ENCODE results near the gene MYO16. TPM values are rescaled to one million over a fixed set of nuclear protein-coding genes. Genes with fewer than 3 reads are reported as not detected.
"Not testable (repeated sequence)": the region's sequence is repeated elsewhere in the genome, so short reads cannot be mapped to it uniquely, and the experiment has no call there.

MYO16 gene
- total RNA-seq, 1 donor from 2014 or later: 0.23 TPM

DNA sequence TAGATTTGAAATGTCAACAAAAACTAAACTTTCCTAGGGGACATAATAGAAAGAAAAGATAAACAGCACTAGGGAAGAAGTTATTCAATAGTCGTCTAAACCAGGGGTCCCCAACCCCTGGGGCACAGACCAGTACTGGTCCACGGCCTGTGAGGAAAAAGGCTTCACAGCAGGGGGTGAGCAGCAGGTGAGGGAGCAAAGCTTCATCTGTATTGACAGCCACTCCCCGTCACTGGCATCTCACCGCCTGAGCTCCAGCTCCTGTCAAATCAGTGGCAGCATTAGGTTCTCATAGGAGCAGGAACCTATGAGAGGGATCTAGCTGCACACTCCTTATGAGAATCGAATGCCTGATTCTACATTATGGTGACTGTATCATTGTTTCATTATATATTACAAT, 382.7 kb downstream of the MYO16 start:
- DNase-seq (ENCODE audit: extremely low read depth, low read depth, low spot score): no peak

- DNase-seq (ENCODE audit: extremely low read depth, low read depth, low spot score): no peak
These were observed 392.1 kb downstream of the MYO16 start for GRCh38 chr13:109021558-109021957.

DNA sequence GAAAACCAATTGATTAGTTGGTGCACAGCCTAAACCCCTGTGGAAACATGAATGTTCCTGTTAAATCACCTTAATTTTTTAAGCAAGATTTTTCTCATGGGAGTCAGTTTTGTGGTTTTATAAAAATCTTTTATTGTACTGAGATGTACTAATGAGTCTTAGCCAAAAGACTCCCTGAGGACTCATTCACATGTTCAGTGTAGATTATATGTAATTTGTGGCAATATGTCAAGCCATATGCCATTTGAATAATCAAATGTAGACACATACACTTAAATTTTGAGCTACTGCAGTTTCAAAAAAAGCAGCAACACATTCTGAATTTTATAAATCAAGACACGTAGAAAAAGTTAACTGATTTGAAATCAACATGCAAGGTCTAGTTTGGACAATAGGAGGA, 395.2 kb downstream of the MYO16 start:
- no peak for DNase-seq (ENCODE audit: extremely low read depth, low read depth, low spot score)

DNA sequence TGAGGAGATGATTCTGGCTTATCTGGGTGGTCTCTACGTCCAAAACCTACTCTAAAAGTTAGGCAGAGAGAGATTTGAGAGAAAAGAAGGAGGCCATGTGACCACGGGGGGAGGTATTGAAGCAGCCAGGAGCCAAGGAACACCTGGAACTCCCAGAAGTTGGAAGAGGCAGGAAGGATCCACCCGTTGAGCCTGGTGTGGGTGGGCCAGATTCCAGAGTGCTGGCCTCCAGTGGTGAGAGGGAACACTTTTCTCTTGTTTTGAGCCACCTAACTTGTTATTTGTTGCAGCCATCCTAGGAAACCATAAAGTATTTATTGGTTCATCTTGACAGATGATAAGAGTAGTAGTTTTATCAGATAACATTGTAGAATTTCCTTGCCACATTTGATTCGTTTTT, 396.9 kb downstream of the MYO16 start:
- DNase-seq (ENCODE audit: extremely low read depth, low read depth, low spot score): no peak

DNA sequence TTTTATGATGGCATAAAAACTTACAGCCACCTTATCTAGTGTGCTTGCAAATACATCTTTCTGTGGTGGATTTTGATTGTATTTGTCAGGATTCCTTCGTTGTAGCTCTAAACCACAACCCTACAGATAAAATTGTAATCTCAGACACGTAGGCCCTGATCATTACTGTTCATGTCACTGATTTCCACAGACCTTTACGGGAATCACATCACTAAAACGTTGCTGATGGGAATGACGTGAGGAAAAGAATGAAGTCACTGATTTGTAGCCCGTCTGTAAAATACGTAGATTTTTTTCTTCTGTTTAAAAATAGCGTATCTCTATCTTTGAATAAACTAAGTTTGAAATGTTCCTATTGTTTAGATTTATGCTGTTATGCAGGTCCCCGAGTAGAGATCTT, 399.2 kb downstream of the MYO16 start:
- no peak for DNase-seq (ENCODE audit: extremely low read depth, low read depth, low spot score)

DNA sequence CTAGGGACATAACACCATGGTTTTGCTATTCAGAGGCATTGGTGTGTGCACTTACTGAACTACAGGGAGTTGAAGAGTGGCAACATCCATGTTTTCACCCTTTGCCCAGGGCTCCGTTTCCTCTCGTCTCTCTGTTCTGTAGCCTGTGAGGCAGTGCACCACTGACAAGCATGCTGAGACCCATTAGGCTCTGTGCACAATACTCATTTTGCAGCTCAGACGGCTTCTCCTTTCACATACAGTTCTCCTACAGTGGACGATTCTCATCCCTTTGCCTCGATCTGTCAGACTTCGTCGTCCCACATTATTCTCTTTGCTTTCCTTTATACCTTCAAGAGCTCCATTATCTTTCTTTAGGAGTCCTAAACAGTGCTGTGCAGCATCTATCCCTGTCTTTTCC, 403.7 kb downstream of the MYO16 start:
- DNase-seq (ENCODE audit: extremely low read depth, low read depth, low spot score): no peak

DNA sequence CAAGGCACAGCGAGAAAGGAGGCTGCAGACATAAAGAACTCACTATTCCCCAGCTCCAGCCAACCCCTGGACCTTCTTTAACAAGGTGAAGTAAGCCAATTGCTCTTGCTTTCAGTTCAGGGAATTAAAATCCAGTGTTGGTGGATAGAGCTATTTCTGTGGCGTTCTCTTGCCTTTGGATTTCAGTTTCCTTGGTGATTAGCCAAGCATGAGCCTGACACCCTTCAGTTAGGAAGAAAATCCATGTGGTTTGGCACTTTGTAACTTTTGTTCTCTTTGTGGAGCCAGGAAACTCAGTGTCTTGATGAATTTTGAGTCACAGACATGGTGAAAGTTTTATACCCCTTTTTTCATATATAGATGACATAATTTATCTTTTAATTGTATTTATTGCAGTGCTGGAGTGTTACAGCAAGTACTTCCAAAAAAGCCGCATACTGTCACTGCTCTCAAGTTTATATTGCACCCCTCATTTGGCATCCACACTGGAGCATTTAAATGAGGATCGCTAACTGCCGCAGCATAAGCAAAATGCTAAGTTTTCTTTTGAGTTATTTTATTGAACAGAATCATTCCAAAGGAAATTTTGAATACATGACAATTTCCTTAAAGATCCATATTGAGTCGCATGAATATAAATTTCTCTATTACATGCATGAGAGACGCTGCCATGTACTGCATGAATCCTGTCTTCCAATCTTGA, 406.8 kb downstream of the MYO16 start:
- no peak for DNase-seq (ENCODE audit: extremely low read depth, low read depth, low spot score)

DNA sequence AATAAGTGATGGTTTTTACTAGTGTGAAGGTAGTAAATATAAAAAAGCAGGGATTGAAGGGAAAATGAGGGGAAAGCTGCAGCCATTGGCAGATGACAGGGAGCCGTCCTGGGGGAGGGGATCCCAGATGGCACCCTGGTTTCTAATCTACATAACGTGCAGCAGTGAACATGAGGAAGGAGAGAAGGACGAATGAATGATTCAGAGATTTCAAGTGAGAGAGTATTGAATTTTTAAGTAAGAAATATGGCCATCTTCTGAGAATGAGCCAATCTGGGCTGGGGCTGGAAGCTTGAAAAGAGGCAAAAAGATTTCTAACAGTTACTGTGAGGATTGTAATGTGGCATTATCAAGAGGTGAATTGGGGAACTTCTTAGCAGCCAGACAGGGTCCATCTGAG, 414.2 kb downstream of the MYO16 start:
- no peak for DNase-seq (ENCODE audit: extremely low read depth, low read depth, low spot score)

DNA sequence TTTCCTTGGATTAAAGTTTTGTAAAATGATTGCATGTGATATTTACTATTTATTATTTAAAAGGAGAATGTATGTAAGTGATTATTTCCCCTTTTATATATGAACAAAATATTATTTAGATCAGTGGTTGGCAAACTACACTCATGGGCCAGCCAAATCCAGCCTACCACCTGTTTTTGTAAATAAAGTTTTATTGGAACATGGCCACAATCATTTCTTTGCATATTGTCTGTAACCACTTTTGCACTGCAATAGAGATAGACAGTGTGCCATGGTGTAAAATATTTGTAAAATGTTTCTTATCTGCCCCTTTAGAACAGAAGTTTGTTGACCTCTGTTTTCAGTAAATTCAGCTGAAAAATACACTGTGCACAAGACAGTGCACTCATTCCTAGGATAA, 426.4 kb downstream of the MYO16 start:
- no peak for DNase-seq (ENCODE audit: extremely low read depth, low read depth, low spot score)

GRCh38 chr13:109058087-109058486, 428.7 kb downstream of the MYO16 start:
- no peak for DNase-seq (ENCODE audit: extremely low read depth, low read depth, low spot score)

GRCh38 chr13:109072505-109072904, 443.1 kb downstream of the MYO16 start:
- no peak for DNase-seq (ENCODE audit: extremely low read depth, low read depth, low spot score)

- no peak for DNase-seq (ENCODE audit: extremely low read depth, low read depth, low spot score)
These were observed 445.0 kb downstream of the MYO16 start for GRCh38 chr13:109074436-109074835.

- no peak for DNase-seq (ENCODE audit: extremely low read depth, low read depth, low spot score)
These were observed 445.4 kb downstream of the MYO16 start for GRCh38 chr13:109074853-109075252.

- DNase-seq (ENCODE audit: extremely low read depth, low read depth, low spot score): no peak
These were observed 458.7 kb downstream of the MYO16 start for GRCh38 chr13:109087916-109088623.

GRCh38 chr13:109088624-109088917, 459.2 kb downstream of the MYO16 start:
- no peak for DNase-seq (ENCODE audit: extremely low read depth, low read depth, low spot score)

DNA sequence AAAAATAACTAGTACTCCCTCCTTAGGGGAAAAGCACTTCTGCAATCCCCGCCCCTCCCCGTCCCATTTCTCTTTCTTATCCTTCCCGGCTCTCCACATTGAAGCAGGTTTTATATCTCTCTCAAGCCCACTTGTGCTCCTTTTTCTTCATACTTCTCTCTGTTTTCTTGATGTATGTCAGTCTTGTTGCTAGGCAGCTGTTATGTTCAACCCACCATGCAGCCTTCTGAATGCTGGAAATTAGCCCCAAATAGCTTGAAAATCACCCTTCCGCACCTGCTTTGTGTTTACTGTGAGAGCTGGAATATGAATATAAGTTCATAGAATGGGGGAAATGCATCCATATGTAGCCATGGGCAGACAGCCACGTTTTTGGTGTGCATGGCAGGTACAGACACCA, 461.4 kb downstream of the MYO16 start:
- no peak for DNase-seq (ENCODE audit: extremely low read depth, low read depth, low spot score)

DNA sequence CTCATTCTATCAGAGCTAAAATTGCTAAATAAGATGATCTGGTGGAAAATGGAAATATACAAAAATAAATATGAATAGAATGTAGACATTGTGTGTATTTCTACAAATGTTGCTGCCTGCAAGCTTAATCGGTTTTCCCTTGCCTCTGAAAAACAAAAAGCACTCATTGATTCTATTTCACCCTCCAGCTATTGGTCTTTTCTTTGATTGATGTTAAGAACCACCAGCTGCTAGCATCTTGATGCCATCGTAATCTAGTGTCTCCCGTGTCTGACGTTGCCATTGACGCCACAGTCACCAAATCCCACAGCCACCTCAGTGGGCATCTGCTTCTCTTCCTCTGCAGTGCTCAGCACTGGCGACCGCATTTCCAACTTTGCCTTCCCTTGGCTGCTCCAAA, 461.8 kb downstream of the MYO16 start:
- DNase-seq (ENCODE audit: extremely low read depth, low read depth, low spot score): no peak

- DNase-seq (ENCODE audit: extremely low read depth, low read depth, low spot score): not testable (repeated sequence)
These were observed 462.8 kb downstream of the MYO16 start for GRCh38 chr13:109092186-109092585.

- no peak for DNase-seq (ENCODE audit: extremely low read depth, low read depth, low spot score)
These were observed 464.6 kb downstream of the MYO16 start for GRCh38 chr13:109093998-109094397.

DNA sequence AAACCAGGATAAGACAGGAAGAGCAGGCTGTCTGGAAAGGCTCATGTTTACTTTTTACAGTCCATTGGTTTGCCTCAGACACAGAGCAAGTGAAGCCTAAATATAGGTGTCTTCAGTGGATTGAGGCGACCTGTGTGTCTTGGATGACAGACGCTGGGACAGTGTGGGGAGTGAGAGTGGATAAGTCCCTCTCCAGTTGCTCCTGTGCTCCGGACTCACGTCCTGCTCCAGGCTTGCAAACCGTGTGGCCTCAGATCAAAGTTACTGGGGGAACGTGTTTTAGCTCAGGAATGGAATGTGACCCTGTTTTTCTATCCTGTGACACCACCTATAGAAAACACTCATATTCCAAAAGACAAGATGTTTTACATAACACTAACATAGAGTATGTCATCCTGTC, 465.7 kb downstream of the MYO16 start:
- no peak for DNase-seq (ENCODE audit: extremely low read depth, low read depth, low spot score)

DNA sequence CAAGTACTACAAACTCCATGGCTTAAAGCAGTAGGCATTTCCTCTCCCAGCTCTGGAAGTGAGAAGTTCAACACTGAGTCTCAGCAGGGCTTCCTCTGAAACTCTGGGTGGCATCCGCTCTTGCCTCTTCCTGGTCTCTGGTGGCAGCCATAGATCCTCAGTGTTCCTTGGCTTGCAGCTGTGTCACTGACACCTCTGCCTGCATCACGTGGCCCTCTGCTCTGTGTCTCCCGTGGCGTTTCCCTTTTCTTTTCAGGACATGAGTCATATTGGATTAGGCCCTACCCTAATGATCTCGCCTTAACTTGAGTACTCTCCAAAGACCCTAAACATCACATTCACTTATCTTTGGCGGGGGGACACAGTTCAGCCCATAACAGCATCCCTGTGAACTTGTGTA, 466.7 kb downstream of the MYO16 start:
- DNase-seq (ENCODE audit: extremely low read depth, low read depth, low spot score): no peak

GRCh38 chr13:109100705-109101304, 471.4 kb downstream of the MYO16 start:
- DNase-seq (ENCODE audit: extremely low read depth, low read depth, low spot score): no peak

Measured in glomerular endothelial cell (primary cell).